GM19099 (cell line): ENCODE measurements around the gene PRKCA.

Experiments used
- POLR2A ChIP-seq: IDR thresholded peaks from 3 replicates; pipeline ENCODE4 v1.6.1; 2011; ENCODE audit warnings: low read depth; ENCODE audit not compliant: insufficient read length; ENCODE audit errors: extremely low read depth

Gene PRKCA

DNA sequence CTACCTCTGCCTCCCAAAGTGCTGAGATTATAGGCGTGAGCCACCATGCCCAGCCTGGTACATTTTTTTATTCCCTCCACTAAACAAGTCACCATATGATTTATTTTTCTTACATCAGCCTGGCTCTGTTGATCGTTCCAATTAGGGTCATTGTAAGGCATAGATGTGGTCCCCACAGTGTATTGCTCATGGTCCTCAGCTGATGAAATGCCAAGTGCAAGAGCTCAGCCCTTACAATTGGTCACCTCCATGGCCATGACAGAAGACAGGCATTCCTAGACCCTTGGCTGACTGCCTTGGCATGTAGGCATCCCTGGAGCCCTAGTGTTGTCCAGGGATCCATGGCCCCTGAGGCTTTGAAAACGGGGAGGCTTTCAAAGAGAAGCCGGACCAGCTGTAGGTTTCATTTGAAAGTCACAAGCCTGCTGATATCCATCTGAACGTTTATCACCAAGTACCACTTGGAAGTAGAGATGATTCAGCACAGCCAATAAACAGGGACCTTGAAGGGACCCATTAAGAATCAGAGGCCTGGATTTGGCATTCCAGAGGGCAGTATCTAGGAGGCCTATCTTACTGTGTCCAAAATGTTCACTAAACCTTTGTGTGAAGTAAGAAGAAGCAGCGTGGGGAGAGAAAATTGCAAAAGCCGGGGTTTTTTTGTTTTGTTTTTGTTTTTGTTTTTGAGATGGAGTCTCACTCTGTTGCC lies 20.6 kb upstream of the PRKCA start:
- TF ChIP-seq POLR2A = no peak

DNA sequence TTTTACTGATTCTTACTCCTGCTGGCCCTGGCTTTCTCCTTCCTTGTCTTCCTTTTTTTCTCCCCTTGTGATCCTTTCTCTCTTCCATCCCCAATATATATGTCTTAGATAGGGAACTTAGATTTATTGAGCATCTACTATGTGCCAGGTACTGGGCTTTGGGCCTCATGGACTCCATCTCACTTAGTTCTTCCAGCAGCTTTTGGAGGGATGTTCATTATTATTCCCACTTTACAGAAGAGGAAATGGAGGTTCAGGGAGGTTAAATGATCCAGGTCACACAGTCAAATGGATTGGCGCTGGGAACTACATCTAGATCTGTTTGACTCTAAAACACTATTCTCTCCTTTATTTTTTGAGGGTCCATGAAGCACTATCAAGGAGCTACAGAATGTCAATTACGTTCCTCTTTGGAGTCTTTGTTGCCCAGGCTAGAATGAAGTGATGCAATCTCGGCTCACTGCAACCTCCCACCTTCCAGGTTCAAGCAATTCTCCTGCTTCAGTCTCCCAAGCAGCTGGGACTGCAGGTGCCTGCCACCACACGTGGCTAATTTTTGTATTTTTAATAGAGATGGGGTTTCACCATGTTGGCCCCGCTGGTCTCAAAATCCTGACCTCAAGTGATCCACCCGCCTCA lies 19.0 kb upstream of the PRKCA start:
- no peak for TF ChIP-seq POLR2A

DNA sequence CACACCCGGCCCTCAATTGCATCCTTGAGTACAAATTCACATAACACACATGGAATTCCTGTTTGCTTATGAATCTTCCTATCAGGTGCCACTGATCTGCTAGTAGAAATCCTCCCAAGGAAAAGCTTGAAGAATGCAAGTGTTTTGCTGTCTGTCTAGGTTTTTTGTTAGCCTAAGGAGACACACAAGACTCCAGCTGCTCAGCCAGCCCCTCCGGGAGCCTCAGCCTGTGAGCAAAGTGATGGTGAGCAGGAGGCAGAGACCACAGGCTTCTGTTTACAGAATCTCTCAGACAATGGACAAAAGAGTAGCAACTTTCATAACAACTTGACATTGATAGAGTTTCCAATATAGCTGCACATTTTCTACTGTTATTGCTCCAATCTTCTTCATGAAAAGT lies 18.4 kb upstream of the PRKCA start:
- no peak for TF ChIP-seq POLR2A

GRCh38 chr17:66285149-66285548 lies 17.3 kb upstream of the PRKCA start:
- no peak for TF ChIP-seq POLR2A

- TF ChIP-seq POLR2A = no peak
These were observed 14.5 kb upstream of the PRKCA start for GRCh38 chr17:66287911-66288310.

DNA sequence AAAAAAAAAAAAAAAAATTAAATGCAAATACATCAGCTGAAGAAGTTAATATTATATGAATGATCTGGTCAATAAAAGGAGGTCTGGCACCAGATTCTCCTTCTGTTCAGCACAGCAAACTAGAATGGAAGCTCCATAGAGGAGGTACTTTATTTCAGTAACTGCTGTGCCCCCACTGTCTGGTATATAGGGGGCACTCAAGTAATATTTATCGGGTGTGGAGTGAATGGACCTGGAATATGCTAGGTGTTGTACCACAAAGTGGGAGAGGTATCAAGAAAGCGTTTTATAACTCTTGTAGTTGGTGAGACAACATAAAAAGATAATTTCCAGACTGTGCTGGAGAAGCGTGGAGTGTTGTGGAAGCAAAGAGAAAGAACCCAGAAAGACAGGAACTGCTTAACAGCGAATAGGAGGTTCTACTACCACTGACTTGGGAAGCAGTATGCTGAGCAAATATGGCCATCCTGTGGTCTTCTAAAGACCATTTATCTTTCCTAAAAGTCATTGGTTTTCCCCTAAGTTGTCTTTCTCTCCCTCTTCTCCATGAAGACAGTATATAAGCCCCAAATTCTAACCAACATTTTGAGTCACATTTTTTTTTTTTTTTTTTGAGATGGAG lies 12.2 kb upstream of the PRKCA start:
- no peak for TF ChIP-seq POLR2A

DNA sequence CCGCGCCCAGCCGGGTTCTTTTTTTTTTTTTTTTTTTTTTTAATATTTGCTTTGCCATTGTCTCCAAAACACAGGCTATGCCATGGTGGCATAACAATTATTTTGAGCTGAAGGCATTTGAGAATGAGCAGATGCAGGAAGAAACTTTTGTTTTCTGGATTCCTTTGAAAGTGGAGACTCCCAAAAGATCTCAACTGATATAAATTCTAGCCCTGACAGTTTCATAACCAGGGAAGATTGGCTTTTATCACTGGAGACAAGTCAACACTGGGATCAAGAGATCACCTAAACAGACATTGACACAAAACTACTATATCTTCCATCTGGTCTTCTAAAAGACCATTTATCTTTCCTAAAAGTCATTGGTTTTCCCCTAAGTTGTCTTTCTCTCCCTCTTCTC lies 10.1 kb upstream of the PRKCA start:
- TF ChIP-seq POLR2A = no peak

DNA sequence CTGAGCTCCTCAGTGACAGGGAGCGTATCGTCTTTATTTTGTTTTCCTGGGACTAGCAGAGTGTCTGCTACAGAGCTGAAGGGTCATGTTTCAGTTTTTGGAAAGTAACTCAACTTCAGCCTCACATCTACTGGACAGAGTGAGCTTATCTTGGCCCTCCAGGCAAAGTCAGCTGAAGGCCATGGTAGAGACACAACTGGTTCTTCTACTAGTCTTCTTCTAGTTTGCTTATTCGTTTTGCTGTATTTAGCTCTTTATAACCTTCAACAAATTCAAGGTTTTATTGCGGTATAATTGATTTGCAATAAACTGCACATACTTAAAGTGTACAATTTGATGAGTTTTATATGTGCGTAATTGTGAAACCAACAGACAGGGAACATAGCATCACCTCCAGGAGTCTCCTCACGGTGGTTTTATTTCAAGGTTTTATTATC lies 6.1 kb upstream of the PRKCA start:
- TF ChIP-seq POLR2A = no peak

- TF ChIP-seq POLR2A = no peak
These were observed 2.7 kb upstream of the PRKCA start for GRCh38 chr17:66299711-66300110.

DNA sequence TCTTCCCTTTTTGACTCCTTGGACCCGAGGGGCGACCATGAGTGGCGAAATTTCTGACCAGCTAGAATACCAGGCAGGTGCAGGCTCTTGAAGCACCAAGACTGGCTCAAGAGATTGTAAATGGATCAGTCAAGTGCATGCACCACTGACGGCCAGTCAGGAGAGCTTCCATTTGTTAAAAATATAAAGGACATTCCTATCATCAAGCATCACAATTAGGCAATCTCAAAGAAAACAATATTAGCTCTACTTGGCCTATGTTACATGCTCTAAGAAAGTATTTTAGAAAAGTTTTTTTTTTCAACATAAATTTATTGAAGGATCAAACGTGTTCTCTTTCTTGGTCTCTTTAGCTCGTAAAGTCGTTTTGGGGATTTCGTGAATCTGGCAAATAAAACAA lies 1.5 kb upstream of the PRKCA start:
- TF ChIP-seq POLR2A = no peak

DNA sequence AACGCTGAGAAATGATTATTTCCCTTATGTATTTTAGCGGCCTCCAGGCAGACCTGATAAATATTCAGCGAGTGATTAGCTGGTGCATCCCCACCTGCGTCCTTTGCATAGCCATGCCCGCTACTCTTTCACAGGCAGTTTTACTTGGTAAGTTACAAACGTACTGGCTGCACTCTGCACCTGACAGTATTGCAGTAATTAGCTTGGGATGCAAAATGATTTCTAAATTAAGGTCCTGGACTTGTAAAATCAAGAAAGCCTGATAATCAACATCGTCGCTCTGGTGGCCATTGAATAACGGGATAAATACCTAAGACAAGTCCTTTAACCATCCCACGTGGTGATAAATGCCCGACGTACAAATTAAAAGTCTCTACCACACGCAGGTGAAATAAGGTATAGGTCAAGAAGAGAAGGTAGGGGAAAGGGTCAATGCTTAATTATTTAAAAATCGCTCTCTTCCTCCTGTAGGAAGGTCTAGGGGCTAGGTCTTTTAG lies 998 bp upstream of the PRKCA start:
- TF ChIP-seq POLR2A = no peak

DNA sequence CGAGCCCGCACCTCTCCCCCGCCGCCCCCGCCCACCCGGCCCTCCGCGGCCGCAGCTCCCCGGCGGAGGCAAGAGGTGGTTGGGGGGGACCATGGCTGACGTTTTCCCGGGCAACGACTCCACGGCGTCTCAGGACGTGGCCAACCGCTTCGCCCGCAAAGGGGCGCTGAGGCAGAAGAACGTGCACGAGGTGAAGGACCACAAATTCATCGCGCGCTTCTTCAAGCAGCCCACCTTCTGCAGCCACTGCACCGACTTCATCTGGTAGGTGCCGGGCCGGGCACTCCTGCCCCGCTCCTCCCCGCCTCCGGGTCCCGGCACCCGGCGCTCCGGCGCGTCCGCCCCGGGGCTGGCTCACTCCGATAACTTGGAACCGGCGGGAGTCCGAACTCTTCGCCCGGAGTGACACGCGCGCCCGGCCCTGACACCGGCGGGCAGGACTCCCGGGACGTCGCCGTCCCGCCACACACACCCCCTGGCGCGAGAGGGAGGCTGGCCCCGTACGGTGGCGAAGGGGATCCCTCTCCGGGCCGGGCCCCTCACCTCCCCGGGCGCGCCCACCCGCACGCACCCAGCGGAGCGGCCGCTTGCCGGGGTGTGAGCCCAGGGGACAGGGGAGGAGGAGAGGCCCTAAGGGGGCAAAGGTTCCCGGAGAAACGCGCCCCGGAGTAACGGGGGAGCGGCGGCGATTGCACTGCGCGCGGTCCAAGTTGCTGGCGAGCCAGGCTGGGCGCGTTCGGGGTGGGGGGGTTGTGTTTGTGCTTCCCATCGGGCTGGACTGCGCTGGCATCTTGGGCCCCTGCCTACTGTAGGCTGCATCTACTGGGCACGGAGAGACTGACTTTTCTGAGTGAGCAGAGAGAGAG lies 581 bp downstream of the PRKCA start:
- no peak for TF ChIP-seq POLR2A

GRCh38 chr17:66304304-66305174 lies 2.1 kb downstream of the PRKCA start:
- no peak for TF ChIP-seq POLR2A

GRCh38 chr17:66306446-66306845 lies 4.0 kb downstream of the PRKCA start:
- TF ChIP-seq POLR2A = no peak
